ENCODE measurements around the gene ABCA1.
"Not testable (repeated sequence)": the region's sequence is repeated elsewhere in the genome, so short reads cannot be mapped to it uniquely, and the experiment has no call there.

ABCA1 gene

GRCh38 chr9:104903609-104904008, 24.3 kb downstream of the ABCA1 start:
- no peak for DNase-seq (ENCODE audit: low spot score)

GRCh38 chr9:104900871-104901270, 27.1 kb downstream of the ABCA1 start:
- DNase-seq (ENCODE audit: low spot score), result no peak

GRCh38 chr9:104900324-104900723, 27.6 kb downstream of the ABCA1 start:
- DNase-seq (ENCODE audit: low spot score), result no peak

GRCh38 chr9:104899759-104900247, 28.2 kb downstream of the ABCA1 start:
- DNase-seq (ENCODE audit: low spot score), result no peak

- not testable (repeated sequence) for DNase-seq (ENCODE audit: low spot score)
Observed at GRCh38 chr9:104898376-104898775, 29.6 kb downstream of the ABCA1 start.

GRCh38 chr9:104896131-104896530, 31.8 kb downstream of the ABCA1 start:
- DNase-seq (ENCODE audit: low spot score), result no peak

GRCh38 chr9:104895572-104895971, 32.4 kb downstream of the ABCA1 start:
- no peak for DNase-seq (ENCODE audit: low spot score)

- DNase-seq (ENCODE audit: low spot score), result no peak
Observed at GRCh38 chr9:104892701-104893100, 35.3 kb downstream of the ABCA1 start.

- no peak for DNase-seq (ENCODE audit: low spot score)
Observed at GRCh38 chr9:104890433-104890770, 37.6 kb downstream of the ABCA1 start.

GRCh38 chr9:104885818-104886709, 41.9 kb downstream of the ABCA1 start:
- no peak for DNase-seq (ENCODE audit: low spot score)

- DNase-seq (ENCODE audit: low spot score), result no peak
Observed at GRCh38 chr9:104883169-104883568, 44.8 kb downstream of the ABCA1 start.

GRCh38 chr9:104882566-104882965, 45.4 kb downstream of the ABCA1 start:
- no peak for DNase-seq (ENCODE audit: low spot score)

- no peak for DNase-seq (ENCODE audit: low spot score)
Observed at GRCh38 chr9:104882086-104882485, 45.9 kb downstream of the ABCA1 start.

GRCh38 chr9:104879555-104880309, 48.2 kb downstream of the ABCA1 start:
- no peak for DNase-seq (ENCODE audit: low spot score)

- no peak for DNase-seq (ENCODE audit: low spot score)
Observed at GRCh38 chr9:104876587-104876986, 51.4 kb downstream of the ABCA1 start.

GRCh38 chr9:104875897-104876296, 52.1 kb downstream of the ABCA1 start:
- DNase-seq (ENCODE audit: low spot score), result no peak

GRCh38 chr9:104875320-104875719, 52.6 kb downstream of the ABCA1 start:
- DNase-seq (ENCODE audit: low spot score), result no peak

GRCh38 chr9:104873489-104873850, 54.5 kb downstream of the ABCA1 start:
- DNase-seq (ENCODE audit: low spot score), result no peak

GRCh38 chr9:104872656-104873488, 55.1 kb downstream of the ABCA1 start:
- DNase-seq (ENCODE audit: low spot score), result no peak

GRCh38 chr9:104871961-104872527, 55.9 kb downstream of the ABCA1 start:
- DNase-seq (ENCODE audit: low spot score), result no peak

GRCh38 chr9:104869811-104870210, 58.1 kb downstream of the ABCA1 start:
- no peak for DNase-seq (ENCODE audit: low spot score)

Data from cerebellar cortex (tissue), 1 donor.